HG03520 (cell line): ENCODE measurements around the gene ANKRD6.
"Not testable (repeated sequence)": the region's sequence is repeated elsewhere in the genome, so short reads cannot be mapped to it uniquely, and the experiment has no call there.

Experiments
- ATAC-seq: cut with Tn5 transposase; IDR thresholded peaks from one replicate; pipeline ENCODE4 v1.9.1; 2021; ENCODE audit warnings: mild to moderate bottlenecking, moderate library complexity; ENCODE audit not compliant: unreplicated experiment

ANKRD6 gene

DNA sequence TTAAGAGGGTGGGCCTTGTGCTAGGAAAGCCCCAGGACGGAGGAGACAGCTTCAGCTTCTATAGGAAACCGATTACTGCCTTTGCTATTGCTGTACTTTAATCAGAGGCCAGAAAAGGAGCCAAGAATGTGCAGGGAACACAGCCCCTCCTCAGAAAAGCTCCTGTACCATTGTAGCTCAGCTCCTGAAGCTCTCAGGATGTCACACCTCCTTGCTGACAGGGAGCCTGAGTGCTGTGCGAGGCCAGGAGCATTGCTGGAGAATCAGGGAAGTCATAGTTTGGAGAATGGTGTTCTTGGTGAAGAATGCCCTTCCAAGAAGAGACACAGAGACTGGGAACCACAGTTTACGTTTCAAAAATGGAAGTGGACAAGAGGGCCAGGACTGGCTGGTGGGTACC is 158.8 kb downstream of the ANKRD6 start:
- ATAC-seq, result no peak

DNA sequence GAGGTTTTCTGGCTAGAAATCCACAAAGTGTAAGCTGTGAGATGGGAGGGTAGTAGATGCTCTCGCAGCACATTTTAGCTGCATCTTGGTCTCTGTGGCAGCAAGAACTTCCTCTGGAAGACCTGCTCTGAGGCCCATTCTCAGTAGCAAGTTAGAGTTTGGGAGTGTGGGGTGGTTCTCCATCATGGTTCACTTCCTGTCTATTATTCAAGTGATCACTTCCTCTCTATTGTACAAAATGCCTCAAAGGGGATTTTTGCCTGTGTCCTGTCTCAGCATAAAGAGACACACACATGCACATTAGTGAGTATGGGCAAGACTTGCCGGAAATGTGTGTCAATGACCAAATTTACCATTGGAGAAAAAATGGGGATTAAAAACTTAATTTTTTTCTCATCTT is 163.1 kb downstream of the ANKRD6 start:
- ATAC-seq, result peak; percentile 90

DNA sequence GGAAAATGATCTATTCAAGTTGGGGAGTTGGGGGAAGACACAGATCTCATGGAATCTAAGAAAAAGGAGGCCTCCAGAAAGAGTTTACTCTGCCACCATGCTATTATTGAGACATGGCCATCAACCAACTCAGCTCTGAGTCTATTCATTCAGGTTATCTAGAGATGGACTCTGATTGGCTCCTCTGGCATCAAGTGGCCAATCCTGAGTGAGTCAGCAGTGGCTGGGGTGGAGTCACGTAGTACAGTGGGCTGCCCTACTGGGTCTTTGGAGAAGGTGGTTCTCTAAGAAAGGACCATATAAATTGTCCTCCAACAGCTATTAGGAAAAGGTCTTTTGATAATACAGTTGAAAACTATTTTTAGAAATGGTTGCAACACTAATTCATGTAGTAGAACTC is 163.5 kb downstream of the ANKRD6 start:
- no peak for ATAC-seq

DNA sequence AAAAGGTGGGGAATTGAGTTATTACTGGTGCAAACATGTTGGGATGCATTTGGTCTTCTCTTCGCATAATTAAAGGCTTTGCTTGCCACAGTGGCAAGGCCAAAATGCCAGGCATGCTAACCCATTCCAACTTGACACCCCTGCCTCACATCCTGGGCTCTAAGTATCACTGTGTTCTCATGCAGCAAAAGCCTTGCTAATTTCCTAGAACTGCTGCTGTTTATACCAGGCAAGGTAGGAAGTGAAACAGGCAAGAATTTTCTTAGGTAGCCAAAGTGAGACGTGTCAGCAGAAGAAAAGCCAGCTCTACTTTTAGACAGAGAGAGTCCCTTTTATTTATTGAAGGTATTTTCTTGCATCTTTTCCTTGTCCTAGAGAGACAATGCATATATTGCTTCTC is 164.4 kb downstream of the ANKRD6 start:
- no peak for ATAC-seq

DNA sequence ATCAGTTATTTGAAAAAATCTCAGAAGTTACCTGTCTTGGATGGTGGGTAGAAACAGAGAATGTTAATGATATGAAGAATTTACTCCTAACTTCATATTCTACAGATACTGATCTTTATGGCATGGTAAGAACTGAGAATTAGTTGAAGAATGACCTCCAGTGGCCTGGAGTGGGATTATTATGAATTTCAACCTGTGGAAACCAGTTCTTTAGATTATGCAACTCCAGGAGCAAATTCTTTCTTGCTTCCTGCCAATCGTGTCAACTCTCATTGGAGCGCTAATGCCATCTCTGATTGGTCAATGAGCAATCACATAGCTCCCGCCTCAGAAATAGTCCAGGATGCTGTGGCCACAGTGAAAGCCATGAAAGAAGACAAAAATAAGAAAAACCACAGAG is 165.0 kb downstream of the ANKRD6 start:
- no peak for ATAC-seq

DNA sequence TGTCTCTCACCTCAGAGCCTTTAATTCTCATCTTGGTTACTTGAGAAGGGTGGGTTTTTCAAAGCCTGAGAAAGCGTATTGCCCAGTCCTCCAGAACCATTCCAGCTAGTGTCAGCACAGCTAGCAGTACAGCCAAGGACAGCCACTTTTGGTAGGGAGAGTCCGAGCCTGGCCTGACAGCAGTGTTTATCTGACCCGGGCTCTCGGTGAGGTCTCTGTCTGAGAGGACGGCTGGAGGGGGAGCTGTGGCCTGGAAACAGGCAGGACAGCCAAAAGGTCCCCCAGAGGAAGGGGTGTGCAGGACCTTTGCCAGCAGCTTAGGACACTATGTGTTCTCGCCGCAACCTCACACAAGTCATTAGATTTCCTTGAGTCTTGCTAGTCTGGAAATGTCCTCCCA is 166.8 kb downstream of the ANKRD6 start:
- ATAC-seq, result no peak

DNA sequence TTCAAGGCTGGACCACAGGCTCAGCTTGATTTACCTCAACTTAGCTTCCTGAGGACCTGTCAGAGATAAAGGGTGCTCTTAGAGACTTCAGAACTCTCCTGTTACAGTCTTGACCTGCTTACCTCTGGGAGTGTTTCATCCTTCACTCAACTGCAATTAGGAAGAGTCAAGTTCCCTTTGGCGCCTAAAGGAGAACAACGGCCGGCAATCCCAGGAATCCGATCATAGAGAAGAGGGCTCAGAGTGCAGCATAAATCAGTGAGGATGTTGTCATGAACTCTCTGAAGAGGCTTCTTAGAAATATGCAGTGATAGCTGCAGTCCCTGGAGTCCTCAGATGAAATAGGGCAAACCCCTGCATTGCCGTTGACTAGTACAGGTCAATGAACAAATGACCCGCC is 169.2 kb downstream of the ANKRD6 start:
- ATAC-seq, result no peak

DNA sequence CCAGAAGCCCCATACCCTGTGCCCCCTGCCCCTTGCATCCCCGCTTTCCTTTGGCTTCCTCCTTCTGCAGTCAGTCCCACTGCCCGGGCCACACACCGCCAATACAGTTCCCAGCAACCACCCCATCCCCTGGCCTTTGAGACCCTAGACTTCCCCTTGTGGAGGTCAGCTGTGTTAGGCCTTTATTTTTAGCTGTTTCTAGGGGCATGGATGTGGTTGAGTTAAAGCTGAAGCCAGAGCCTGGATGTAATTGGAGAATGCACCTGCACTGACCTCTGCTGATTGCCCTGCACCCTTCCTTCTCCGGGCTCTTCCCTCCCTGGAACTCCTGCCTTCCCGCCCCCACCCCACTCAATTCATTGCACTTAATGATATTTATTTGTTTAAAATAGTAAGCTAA is 171.7 kb downstream of the ANKRD6 start:
- ATAC-seq, result no peak

DNA sequence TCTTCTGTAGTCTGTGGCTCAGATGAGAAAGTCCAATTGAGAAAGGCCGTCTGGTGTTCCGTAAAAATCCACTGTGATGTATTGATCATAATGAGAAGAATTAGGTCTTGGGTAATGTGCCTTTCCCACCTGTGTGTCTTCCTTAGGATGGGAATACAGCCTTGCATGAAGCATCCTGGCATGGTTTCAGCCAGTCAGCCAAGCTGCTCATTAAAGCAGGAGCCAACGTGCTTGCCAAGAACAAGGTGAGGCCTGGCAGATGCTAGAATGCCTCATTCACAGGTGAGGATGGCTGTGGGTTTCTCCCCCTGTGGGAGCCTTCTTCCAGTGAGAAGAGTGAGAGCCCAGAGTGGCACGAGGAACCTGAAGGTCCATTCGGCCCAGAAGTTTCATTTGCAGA is 172.9 kb downstream of the ANKRD6 start:
- no peak for ATAC-seq

DNA sequence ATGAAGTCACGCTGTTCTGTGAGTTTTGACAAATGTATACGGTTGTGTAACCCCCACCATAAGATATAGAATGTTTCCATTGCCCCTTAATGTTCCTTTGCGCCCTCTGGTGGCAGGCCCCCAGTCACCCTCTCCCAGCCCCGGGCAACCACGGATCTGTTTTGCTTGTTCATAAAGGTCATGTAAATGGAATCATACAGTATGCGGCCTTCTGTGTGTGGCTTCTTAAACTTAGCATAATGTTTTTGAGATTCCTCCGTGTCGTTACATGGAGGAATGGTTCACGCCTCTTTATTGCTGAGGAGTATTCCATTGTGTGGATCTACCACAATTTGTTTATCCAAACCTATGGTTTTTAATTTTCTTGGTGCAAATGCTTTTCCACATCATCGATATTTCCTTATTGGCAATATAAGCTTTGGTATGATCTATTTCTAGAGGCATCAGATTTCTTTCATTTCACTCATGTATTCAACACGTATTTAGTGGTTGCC is 177.2 kb downstream of the ANKRD6 start:
- peak; percentile 64 for ATAC-seq

DNA sequence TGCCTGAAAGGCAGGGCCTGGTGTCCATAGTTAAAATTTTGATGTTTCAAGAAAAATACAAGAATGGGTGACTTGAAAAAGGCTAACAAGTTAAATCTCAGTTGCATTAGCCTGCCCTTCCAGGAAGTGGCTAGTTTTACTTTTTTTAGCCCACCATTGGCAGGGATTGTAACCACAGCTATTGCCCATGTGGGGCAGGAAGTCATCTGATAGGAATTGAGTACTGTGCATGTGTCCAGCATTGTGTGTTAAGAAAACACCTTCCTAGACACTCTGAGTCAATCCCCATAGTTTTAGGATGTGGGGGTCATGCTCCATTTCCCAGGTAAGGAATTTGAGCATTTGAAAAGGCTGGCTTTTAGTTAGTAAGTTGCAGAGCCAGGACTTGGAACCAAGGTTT is 178.7 kb downstream of the ANKRD6 start:
- ATAC-seq, result no peak

DNA sequence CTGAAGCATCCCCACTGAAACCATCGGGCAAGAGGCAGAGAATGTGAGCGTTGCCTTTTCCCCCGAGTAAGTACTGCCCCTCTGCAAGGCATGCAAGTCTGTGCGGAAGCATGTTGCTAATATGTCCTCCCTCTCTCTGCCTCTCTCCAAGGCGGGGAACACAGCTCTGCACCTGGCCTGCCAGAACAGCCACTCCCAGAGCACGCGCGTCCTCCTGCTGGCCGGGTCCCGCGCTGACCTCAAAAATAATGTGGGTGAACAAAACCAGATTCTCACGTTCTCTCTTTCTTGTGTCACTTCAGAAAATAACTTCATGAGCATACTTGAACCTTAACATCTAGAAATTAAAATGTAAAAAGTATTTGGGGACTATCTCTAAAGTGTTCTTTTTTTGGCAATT is 179.2 kb downstream of the ANKRD6 start:
- ATAC-seq, result no peak

DNA sequence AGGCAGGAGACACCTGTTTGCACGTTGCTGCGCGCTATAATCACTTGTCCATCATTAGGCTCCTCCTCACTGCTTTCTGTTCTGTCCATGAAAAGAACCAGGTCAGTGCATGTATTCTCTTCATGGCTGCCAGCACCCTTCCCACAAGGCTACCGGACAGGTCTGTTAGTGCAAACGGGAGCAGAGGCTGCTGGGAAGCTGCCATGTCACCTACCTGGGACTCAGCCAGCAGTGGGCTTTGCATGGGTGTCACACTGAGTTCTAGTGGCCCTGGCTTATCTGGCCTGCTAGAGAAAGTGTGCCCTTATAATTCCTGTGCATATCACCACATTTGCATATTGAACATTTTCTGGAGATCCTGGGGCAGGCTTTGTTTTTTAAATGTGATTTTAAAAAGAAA is 180.8 kb downstream of the ANKRD6 start:
- ATAC-seq, result no peak

DNA sequence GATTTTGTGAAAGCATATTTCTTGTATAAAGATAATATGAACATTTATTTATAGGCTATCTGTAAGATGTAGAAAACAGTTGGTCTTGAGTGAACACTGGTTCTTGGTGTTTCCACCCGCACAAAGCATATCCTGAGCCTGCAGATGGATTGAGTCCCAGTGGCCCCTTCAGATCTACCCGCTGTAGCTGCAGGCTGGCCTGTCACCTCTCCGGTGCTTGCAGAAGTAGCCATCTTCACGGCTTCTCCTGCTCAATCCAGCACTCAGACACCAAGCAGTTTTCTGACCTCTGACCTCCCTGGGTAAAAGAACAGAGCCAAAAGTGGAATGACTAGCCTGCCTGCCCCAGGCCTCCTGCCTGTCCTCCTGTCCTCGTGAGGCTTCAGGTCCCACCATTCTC is 182.9 kb downstream of the ANKRD6 start:
- ATAC-seq, result no peak

DNA sequence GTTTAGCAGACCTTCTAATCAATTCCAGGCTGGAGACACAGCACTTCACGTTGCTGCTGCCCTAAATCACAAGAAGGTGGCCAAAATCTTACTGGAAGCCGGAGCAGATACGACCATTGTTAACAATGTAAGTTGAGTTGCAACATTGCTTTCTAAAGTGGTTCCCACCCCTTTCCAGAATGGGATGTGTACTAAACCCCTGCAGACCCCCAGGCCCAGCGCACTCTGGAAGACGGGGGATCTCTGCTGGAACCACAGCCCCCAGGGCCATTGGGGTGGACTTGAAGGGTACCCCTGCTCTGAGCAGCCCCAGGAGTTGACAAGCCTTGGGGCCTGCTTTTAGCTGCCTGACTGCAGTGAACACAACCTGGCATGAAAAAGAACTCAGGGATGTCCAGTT is 183.6 kb downstream of the ANKRD6 start:
- ATAC-seq, result no peak

DNA sequence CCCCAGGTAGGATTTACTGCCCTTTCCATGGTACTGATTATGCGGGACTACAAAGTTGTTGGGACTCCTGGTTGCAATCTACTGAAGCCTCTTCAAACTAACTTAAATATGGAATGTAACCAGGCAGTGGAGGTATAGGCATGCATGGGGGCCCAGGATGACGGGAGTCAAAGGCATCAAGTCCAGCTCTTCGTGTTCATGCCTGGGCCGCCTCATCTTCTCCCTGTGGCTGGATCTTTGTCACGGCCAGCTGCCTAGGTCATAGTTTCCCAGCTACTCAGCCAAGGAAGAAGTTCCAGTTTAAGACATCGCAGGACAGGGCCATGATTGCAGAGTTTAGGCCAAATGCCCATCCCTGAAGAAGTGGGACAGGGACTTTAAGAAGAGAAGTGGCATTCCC is 185.1 kb downstream of the ANKRD6 start:
- ATAC-seq, result no peak

DNA sequence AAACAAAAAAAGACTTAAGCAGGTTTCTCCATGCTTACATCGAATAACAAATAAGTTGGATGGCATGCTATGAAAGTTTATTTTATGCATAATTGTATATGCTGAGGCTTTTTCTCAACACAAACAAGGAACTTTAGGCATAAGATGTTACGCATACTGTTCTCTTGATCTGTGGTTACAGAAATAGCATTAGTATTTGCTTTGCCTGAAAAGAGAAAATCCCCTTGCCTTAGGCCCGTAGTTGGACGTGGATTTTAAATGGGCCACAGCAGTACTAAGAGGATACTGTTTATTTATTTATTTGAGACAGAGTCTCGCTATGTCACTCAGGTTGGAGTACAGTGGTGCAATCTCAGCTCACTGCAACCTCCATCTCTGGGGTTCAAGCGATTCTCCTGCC is 186.6 kb downstream of the ANKRD6 start:
- ATAC-seq, result no peak

DNA sequence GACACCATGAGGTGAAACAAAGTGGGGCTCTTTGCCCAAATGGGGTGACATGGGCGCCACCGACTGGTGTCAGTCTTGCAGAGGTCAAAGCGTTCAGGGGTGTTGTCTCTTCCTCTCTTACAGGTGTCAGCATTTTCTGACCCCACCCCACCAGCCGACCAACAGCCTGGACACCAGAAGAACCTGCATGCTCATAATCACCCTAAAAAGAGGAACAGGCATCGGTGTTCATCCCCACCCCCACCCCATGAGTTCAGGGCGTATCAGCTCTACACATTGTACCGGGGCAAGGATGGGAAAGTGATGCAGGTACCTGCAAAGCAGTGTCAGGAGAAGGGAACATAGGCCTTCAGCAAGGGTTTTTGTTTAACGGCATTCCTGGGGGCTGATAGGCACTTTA is 190.8 kb downstream of the ANKRD6 start:
- no peak for ATAC-seq

DNA sequence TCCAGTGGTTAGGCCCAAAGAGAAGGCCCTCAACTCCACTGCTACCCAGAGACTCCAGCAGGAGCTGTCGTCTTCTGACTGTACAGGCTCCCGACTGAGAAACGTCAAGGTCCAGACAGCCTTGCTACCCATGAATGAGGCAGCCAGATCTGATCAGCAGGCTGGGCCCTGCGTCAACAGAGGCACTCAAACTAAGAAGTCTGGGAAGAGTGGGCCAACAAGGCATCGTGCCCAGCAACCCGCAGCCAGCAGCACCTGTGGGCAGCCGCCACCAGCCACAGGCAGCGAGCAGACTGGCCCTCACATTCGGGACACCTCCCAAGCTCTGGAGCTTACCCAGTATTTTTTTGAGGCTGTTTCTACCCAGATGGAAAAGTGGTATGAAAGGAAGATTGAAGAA is 197.5 kb downstream of the ANKRD6 start:
- ATAC-seq, result no peak

DNA sequence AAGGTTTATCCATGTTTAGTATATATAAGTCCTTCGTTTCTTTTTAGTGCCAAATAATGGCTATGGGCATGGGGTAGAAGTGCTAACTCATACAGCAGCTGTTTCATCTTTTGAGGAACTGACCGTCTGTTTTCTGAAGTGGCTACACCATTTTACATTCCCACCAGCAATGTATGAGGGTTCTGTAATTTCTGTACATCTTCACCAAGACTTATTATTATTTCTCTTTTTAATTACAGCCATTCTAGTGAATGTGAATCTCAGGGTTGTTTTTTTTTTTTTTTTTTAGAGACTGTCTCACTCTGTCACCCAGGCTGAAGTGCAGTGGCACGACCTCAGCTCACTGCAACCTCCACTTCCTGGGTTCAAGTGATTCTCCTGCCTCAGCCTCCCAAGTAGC is 203.5 kb downstream of the ANKRD6 start:
- not testable (repeated sequence) for ATAC-seq

DNA sequence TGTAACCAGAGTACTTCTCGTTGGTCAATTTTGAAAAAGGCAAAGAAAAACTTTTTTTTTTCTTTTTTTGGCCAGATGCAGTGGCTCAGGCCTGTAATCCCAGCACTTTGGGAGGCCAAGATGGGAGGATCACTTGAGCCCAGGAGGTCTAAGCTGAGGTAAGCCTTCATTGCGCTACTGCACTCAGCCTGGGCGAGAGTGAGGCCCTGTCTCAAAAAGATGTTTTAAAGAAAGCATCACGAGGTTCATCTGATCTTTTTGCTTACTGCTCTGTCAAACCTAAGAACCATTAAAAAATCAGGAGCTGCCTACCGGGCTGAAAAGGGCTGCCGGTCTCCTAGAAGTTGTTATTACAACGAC is 205.0 kb downstream of the ANKRD6 start:
- ATAC-seq, result no peak

DNA sequence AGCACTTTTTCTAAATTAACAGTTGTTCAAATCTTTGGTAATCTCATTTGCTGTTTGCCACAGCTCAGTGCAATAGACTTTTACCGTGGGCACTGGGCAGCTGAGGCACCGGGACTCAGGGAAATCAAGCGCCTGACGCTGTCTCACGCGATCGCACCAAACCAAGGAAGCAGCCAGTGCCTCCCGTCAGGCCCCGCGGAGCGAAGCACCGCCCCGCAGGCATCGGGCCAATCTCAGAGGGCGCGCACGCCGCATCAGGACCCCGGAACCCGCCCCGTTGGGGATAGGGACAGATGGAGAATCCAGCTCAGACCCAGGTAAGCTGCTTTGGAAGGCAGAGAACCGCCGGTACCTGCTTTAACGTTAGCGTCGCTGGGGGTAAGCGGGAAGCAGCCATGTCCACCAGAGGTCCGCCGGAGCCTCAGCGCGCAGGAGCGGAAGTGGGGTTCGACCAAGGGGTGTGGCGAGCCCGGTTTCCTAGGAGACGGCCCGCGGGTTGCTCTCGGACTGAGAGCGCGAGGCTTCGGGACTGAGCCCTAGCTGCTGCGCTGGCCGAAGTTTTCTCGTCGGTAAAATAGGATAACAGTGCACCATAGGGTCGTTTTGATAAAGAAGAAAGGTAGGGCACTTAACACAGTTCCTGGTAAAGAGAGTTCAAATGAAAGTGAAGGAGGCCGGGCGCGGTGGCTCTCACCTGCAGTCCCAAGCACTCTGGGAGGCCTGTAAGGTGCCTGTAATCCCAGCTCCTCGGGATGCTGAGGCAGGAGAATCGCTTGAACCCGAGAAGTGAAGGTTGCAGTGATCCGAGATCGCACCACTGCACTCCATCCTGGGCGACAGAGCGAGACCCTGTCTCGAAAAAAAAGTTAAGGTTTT is 205.6 kb downstream of the ANKRD6 start, which contains the start of gene LYRM2:
TSS of gene LYRM2 (minus strand) at position 428 of the 876 bp plus-strand sequence. CDS start at position 397, 31 bp downstream.
- peak; percentile 97 for ATAC-seq

DNA sequence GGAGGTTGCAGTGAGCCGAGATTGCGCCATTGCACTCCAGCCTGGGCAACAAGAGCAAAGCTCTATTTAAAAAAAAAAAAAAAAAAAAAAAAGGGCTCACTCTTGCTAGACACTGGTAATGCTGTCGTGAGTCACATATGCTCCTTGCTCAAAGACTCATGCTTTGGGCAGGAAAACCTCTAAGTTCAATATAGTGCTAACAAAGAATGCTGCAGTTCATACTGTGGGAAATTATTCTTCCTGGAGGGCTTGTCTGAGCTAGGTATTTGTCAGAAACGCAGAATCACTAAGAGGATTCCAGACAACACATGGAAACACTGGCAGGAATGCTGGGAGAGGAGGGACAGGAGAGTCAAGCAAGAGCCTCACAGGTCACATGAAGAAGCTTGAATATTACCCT is 207.9 kb downstream of the ANKRD6 start:
- no peak for ATAC-seq
